Measurements from ENCODE around the gene DYNLT1. TPM values are rescaled to one million over a fixed set of nuclear protein-coding genes. Genes with fewer than 3 reads are reported as not detected.
"Not testable (repeated sequence)": the region's sequence is repeated elsewhere in the genome, so short reads cannot be mapped to it uniquely, and the experiment has no call there.

DYNLT1 gene
- total RNA-seq, 2 donors from 2014 or later: 57.3 to 91.5 TPM

DNA sequence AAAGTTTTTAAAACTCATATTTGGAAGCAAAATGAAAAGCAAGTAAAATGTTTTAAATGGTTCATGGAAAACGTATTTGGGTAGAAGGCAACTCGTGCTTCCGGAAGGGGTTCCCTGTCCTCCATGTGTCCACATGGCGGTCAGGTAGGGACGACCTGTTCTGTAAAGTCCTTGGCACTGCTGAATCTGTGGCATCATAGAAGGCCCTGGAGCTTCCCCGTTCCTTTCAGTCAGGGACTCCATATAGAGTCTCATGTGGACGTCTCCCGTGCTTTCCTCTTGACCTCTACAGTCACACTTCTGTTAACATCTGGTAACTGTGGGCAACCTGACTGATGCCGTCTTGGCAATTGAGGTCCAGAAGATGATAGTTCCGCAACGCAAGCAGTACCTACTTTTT, 11.4 kb downstream of the DYNLT1 start:
- Histone ChIP-seq H3K27me3 (no peaks in the 10 kb centered on the region), H3K36me3 (peaks cover 30% of the 10 kb centered on the region), H3K4me3 (no peak overlapping the region), H3K4me1 (peaks cover 0 to 35% of the 10 kb centered on the region in 2 donors), H3K27ac (peak overlapping the region; percentile 77 to 86), H3K9me3 (no peaks in the 10 kb centered on the region)
- no peak for TF ChIP-seq CTCF (IDR thresholded peaks at IDR 0.05)
- peak; percentile 57 for DNase-seq (ENCODE audit: low spot score)

DNA sequence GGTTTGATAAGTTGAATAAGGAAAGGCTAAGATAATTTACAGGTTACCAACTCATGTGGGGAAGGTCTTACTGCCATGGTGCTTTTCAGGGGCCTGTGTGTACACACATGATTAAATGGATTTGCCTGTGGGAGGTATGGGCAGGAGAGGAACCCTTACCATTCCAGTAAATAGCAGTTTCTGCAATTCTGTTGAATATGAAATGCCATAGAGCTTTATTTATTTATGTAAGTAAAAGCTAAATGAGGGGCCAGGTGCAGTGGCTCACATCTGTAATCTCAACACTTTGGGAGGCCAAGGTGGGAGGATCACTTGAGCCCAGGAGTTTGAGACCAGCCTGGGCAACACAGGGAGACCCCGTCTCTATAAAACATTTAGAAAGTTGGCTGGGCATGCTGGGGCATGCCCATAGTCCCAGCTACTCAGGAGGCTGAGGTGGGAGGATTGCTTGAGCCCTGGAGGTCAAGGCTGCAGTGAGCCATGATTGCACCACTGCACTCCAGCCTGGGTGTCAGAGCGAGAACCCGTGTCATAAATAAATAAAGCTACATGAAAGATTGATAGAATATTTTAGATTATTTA, 11.9 kb downstream of the DYNLT1 start:
- peak; percentile 52 for DNase-seq (ENCODE audit: low spot score)
- Histone ChIP-seq H3K27ac (peak overlapping the region; percentile 77 to 86), H3K4me1 (peaks cover 0 to 38% of the 10 kb centered on the region in 2 donors), H3K36me3 (peaks cover 29% of the 10 kb centered on the region)
- not testable (repeated sequence) for H3K4me3 ChIP-seq, H3K9me3 ChIP-seq, H3K27me3 ChIP-seq

GRCh38 chr6:158631678-158632537, 12.6 kb downstream of the DYNLT1 start:
- H3K36me3 ChIP-seq: peaks cover 21% of the 10 kb centered on the region
- H3K9me3 ChIP-seq: no peaks in the 10 kb centered on the region
- peak overlapping the region; percentile 77 to 86 for H3K27ac ChIP-seq
- H3K27me3 ChIP-seq: no peaks in the 10 kb centered on the region
- TF ChIP-seq CTCF (IDR thresholded peaks at IDR 0.05): no peak
- DNase-seq (ENCODE audit: low spot score): peak; percentile 93
- H3K4me1 ChIP-seq: peaks cover 0 to 43% of the 10 kb centered on the region in 2 donors
- no peak overlapping the region for H3K4me3 ChIP-seq

DNA sequence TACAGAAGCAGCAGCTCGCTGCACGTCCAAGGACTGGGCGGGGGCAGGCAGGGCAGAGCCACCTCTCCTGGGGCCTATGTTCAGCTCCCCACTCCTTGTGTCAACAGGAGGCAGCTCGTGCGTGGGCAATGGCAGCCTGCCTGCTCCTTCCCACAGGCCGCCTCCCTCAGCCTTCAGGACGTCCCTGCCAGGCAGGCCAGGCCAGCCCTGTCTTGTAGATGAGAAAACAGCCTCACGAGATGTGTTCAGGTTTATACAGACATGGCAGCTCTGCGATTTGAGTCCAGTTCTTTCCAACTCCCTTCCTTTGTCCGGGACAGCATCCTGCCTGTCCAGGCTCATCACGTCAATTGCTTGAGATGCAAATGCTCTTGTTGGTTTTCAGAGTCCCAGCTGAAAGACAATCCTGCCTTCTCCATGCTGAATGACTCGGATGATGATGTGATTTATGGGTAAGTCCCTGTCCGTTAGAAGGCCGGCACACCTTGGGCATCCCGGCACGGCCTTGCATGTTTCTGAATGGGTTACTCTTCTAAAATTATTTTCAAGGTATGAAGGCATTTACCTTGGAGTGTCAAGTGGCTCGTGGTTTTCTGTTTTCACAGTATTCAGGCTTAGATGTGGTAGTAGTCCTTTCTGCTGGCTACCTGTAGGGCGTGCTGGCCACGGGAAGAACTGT, 13.5 kb downstream of the DYNLT1 start:
- H3K4me3 ChIP-seq: no peak overlapping the region
- H3K36me3 ChIP-seq: peaks cover 20% of the 10 kb centered on the region
- H3K27ac ChIP-seq: peak overlapping the region; percentile 77 to 86
- peak; percentile 80 for DNase-seq (ENCODE audit: low spot score)
- H3K9me3 ChIP-seq: no peaks in the 10 kb centered on the region
- TF ChIP-seq CTCF (IDR thresholded peaks at IDR 0.05): no peak
- peaks cover 0 to 48% of the 10 kb centered on the region in 2 donors for H3K4me1 ChIP-seq
- no peaks in the 10 kb centered on the region for H3K27me3 ChIP-seq

- peak; percentile 56 for DNase-seq (ENCODE audit: low spot score)
- Histone ChIP-seq H3K9me3 (no peaks in the 10 kb centered on the region), H3K27me3 (no peaks in the 10 kb centered on the region), H3K27ac (peak overlapping the region; percentile 58 to 79), H3K4me3 (no peak overlapping the region), H3K4me1 (peaks cover 0 to 48% of the 10 kb centered on the region in 2 donors), H3K36me3 (peaks cover 14% of the 10 kb centered on the region)
- TF ChIP-seq CTCF (IDR thresholded peaks at IDR 0.05): peak in 1 of 2 donors; percentile 55
These were observed 14.9 kb downstream of the DYNLT1 start for GRCh38 chr6:158629367-158630221.
